ENCODE results near the gene SZT2.
A peak's percentile ranks its signal among the peaks of the same experiment; 100 is the strongest.

Gene SZT2

DNA sequence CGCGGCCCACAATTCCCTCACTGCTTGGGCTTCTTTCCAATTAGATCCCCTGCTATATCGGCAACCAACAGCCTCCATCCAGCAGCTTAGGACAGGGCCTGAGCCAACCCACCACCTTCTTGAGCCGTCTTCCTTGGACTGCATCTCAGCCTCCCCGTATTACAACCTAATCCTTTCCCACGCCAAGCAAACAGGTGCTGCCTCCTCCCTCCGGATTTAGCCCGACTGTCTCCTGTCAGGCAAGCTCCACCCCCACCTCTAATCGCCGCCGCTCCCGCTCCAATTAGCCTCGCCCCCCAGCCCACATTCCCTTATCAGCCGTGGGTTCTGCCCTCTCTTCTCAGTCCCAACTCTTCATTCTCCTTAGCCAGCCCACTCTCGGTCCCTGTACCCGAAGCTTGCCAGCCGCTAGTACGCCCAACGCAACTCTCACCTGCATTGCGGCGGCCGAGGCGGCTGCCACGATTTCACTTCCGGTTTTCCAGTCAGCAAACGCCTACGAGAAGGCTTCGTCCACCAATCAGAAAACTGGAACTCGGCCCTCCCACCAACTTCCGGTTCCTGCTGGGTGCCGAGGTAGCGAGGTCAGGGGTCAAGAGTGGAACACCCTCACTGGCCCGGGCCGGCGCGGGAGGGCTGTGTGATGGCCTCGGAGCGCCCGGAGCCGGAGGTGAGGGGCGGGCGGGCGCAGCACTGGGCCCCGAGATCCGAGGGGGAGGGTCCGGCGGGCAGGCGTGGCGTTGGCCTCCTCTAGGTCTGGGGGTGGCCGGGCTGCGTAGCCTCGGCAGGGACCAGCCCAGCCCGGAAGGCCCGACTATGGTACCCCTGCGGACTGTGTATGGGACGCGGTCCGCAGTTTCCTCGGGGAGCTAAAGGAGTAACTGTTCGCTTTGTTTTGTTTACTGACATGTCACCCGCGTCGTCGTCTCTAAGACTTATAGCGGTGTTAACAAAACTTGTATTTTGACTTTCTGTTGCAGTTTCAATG lies at the start of gene SZT2, which contains the start of gene MED8:
SZT2 (plus strand) TSS at position 574 of the 988 bp plus-strand sequence; CDS start at position 644, 70 bp downstream.
MED8 (minus strand) TSS at position 475 of the 988 bp plus-strand sequence; CDS start at position 439, 36 bp downstream.
- DNase-seq = peak; percentile 98

DNA sequence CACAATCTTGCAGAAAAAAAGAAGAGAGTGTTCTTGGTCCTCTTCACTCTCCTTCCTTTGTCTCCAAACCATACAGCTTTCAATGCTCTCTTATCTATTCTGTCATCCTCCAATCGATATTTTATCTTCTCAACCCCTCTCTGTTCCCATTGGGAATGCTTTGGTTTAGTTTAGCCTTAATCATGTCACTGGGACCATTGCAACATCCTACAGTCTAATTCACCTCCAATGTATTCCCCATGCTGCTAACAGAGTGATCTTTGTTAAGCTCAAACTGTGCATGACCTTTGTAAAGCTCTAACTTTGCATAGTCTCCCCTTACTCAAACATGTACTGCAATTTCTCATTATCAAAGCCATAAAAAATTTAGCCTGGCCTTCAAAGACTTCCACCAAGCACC lies 49.1 kb upstream of the SZT2 start:
- DNase-seq = no peak

DNA sequence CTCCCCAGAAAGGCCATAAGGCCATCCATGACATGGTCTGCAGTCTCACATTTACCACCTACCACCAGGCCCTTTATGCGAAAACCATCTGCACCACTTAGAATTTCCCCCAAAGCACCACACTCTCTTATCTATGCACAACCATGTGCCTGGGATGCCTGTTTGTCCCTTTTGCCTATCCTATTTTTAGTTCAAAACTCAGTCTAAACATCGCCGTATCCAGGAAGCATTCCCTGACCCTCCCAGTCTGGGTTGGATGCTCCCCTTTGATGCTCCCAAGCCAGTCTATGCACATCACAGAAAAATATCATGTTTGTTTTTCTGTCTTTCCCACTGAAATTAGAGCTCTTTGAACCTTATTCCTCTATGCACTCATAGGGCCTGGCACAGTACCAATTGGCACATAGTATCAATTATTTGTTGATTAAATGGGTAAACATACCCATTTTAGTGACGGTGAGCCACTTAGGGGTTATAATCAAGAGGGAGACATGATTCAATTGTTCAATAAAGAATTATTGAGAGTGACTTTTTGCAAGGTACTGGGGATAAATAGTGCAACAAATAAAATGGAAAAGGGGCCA lies 45.3 kb upstream of the SZT2 start:
- no peak for DNase-seq

DNA sequence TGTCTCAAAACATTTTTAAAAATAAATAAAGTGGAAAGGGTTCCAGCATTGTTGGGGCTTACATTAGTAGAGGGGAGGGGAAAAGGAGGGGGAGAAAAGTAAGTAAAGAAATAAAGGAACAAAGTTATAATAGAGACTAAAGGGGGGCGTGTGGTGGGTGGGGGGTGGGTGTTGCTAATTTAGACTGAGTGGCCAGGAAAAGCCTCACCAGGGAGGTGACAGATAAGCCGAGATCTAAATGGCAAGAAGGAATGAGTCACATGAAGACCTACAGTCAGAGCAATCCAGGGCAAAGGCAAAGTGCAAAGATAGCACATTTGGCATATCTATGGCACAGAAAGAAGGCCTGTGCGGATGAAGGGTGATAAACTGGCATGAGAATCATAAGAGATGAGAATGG lies 44.6 kb upstream of the SZT2 start:
- DNase-seq = no peak

DNA sequence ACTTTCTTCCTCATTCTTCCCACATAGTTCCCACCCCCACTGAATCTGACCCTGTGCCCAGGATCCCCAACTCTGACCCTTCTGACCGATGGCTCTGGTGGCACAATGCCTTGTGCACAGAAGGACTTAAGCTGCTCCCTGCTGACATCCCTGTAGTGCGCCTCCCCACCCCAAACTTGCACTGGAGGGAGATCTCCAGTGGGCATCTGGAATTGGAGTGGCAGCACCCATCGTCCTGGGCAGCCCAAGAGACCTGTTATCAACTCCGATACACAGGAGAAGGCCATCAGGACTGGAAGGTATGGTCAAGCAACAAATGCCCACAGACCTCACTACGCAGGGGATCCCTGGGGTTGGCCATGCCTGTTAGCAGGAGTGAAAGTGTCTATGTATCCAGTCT lies 43.1 kb upstream of the SZT2 start:
- DNase-seq = no peak

DNA sequence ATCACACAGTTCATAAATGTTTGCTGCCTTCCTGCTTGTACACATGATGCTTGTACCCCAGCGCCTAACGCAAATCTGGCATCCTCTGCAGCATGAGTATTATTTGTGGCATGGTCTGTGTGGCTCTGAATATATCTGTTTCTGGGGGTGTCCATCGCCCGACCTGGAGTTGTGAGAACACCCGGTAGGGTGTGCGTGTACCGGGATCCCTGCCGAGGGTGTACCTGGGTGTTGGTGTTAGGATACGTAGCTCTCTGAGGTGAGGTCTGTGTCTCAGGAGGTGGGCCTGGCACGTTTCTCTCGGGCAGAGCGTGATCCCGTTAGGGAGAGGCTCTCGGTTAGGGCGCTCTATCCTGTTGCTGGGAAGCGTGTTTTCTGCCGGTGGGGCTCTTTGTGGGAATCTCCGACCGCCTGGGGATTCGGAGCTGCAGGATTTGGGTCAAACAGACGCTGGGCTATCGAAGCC lies 41.3 kb upstream of the SZT2 start:
- DNase-seq = no peak

DNA sequence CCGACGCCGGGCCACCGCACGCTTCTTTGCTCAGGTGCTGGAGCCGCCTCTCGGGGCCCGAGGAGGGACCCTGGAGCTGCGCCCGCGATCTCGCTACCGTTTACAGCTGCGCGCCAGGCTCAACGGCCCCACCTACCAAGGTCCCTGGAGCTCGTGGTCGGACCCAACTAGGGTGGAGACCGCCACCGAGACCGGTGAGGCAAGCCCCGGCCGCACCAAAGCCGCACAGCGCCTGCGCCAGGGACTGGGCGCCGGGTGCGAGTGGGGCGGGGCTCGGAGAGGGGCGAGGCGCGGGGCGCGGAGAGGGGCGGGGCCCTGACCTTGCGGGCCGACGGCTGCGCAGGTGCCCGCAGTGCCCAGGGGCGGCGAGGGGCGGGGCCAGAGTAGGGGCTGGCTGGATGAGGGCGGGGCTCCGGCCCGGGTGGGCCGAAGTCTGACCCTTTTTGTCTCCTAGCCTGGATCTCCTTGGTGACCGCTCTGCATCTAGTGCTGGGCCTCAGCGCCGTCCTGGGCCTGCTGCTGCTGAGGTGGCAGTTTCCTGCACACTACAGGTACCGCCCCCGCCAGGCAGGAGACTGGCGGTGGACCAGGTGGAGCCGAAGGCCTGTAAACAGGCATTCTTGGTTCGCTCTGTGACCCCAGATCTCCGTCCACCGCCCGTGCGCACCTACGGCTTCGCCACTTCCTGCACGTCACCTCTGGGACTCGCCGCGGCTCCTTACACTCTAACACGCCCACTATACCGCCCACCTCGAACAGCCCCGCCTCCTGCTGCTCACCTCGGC lies 40.7 kb upstream of the SZT2 start:
- DNase-seq = peak; percentile 99

DNA sequence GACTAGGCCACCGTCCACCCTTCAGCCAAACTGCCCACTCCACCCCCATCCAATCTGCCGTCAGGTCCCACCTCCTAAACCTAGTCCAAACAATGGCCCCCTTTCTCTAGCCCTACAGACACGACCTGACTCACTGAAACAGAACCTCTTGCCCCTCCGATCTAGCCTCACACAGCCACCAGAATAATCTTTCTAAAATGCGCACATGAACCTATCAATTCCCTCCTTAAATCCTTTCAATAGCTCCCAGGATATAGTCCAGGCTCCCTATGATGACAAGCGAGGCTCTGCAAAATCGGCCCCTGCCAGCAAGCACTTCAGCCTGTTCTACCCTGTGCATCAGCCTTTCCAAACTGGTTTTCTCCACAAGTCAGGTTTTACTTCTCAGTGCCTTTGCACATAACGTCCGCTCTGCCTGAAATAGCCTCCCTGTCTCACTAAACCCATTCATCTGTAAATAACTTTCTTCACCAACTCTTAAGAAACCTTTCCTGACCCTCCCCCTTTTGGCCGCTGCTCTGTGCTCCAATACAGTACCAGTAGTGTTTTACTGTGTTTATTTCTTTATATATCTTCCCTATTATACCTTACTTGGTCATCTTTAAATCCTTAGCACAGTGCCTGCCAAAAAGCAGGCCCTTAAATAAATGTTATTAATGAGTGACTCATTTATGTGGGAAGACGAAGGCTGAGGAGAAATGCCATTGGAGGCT lies 39.9 kb upstream of the SZT2 start:
- no peak for DNase-seq

DNA sequence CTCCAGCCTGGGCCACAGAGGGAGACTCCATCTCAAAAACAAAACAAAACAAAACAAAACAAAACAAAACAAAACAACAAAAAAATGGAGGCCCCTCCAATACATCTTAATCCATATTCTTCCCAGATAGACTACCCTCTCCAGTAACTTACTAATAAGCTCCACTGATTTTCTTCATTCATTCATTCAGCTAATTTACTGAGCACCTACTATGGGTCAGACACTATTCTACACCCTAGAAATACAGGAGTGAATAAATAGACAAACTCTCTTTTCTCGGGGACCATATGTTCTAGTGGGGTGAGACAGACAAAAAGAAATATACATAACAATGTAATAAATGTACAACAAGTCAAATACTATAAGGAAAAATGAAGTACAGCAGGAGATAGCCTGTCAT lies 38.7 kb upstream of the SZT2 start:
- no peak for DNase-seq

DNA sequence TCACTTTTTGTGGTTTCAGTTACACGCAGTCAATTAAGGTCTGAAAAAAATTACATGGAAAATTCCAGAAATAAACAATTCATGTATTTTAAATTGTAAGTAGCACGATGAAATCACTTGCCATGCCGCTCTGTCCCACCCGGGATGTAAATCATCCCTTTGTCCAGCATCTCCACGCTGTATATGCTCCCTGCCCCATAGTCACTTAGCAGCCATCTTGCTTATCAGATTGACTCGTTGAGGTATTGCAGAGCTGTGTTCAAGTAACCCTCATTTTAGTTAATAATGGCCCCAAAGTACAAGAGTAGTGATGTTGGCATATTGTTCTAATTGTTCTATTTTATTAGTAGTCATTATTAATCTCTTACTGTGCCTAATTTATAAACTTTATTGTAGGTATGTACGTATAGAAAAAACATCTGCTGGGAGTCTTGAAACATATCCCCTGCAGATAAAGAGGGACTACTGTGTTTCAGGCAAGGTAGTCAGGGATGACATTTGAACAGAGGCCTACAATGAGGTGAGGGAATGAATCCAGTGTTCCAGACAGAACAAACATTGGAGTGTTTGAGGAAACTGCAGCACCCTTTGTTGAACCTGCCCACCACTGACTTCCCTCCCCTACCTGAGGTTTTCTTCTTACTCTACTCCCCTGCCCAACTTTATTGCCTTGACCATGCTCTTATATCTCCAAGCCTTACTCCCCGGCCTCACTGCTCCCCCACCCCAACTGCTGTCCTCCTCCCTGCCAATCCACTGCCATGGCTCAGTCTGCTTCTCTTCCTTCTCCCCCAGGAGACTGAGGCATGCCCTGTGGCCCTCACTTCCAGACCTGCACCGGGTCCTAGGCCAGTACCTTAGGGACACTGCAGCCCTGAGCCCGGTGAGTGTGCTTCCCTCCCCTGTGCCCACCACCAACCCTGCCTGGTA lies 38.0 kb upstream of the SZT2 start:
- no peak for DNase-seq

DNA sequence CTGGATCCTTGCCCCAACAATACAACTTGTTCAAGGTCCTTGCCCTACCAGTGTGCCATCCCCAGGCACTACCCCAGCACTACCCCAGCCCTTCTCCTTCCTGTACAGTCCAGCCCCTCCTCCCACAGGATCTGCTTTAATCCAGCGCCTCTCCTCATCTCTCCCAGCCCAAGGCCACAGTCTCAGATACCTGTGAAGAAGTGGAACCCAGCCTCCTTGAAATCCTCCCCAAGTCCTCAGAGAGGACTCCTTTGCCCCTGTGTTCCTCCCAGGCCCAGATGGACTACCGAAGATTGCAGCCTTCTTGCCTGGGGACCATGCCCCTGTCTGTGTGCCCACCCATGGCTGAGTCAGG lies 37.4 kb upstream of the SZT2 start:
- no peak for DNase-seq

DNA sequence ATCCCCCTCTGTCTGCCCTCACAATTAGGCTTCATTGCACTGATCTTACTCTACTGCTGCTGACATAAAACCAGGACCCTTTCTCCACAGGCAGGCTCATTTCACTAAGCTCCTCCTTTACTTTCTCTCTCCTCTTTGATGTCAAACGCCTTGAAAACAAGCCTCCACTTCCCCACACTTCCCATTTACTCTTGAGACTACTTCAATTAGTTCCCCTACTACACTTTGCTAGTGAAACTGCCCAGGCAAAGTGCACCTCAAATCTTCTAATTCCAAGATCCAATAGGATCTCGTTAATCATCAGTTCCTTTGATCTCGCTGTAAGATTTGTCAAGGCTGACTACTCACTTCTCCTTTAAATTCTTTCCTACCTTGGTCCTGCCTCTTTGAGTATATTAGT lies 36.8 kb upstream of the SZT2 start:
- no peak for DNase-seq

DNA sequence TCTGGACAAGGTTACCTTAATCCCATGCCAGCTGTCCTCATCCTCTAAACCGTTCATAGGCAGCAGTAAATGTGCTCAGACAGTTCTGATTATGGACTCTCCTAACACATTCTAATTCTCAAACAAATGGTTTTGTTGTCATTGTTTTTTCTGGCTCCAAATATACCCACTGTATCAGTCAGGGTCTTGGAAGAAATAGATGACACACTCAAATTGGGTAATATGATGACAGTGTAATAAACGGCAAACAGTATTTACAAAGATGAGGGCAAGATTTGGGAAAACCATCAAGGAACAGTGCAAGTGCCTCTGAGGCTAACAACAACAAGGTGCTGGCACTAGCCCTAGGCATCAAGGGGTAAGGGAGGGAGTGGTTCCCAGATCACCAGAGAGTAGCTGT lies 35.2 kb upstream of the SZT2 start:
- no peak for DNase-seq

DNA sequence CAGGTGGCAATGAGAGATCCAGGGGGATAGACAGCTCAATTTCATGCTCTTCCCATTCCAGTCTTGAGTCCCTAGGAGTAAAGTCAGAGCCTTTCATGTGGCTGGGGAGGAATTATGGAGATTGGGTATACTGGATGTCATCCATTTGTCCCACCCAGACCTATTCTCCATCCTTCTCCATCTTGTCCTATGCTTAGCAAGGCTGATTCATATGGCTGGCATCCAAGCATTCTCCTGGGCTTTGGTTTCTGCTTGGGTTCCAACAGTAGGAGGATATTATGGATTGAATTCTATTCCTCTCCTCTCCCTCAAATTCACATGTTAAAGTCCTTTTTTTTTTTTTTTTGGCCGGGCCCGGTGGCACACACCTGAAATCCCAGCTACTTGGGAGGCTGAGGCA lies 34.8 kb upstream of the SZT2 start:
- no peak for DNase-seq

DNA sequence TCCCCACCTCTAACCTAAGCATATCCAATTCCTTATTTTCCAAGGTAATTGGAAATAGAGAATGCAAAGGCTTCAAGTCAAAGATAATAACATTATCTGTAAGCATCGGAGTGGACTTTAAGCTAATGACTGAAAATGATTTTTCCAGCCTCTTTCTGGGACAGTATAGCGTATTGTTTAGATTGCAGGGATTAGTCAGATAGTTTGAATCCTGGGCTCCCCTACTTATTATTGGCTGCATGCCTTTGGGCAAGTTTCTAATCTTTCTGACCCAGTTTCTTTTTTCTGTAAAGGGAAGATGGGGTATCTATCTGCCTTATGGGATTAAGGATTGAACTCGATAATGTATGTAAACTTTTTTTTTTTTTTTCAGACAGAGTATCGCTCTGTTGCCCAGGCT lies 32.4 kb upstream of the SZT2 start:
- DNase-seq = no peak

DNA sequence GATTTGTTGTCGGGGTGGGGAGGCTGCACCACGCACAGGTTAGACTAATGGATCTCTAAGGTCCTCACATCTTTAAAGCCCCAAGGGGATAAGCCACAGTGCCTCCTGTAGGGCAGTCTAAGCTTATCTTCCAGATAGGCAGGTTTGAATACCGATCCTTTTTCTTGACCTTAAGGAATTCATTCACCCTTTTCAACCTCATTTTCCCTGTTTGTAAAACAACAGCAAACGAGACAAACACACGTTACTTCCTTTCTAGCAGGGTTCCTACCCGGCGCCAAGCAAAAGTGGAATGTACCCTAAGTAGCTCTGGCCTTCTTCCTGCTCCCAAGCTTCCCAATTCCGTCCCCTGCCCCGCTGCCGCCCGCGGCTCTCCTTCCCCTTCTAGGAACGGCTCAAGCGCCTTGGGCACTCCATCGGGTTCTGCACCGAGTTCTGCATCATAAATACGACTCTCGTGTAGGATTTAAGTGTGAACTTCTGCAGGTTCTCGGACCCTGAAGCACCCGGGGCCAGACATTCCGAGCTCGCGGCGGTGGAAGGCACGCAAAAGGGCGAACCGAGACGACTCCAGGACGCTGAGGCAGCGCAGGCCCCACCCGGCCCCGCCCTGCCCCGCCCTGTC lies 31.5 kb upstream of the SZT2 start:
- DNase-seq = peak; percentile 70

DNA sequence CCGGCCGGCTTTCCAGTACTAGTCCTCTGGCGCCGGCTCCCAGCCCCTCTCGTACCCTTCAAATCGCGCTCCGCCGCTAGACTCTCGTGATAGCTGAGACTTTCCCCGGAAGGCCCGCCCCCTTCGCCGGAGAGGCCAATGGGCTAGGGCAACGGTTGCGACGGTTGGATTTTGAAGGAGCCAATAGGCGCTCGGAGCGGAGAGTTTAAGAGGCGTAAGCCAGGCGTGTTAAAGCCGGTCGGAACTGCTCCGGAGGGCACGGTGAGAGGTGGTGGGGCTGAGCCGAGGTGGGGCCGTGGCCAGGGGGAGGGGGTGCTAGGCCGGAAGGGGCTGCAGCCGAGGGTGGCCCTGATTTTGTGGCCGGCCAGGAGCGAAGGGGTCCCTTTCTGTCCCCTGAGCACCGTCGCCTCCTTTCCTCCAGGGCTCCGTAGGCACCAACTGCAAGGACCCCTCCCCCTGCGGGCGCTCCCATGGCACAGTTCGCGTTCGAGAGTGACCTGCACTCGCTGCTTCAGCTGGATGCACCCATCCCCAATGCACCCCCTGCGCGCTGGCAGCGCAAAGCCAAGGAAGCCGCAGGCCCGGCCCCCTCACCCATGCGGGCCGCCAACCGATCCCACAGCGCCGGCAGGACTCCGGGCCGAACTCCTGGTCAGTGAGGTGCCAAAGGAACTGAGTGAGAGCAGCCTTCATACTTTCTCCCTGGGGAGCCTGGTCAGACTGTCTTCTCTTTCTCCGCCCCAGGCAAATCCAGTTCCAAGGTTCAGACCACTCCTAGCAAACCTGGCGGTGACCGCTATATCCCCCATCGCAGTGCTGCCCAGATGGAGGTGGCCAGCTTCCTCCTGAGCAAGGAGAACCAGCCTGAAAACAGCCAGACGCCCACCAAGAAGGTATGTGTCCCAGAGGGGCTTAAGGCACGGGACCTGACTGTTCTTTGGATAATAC lies 30.7 kb upstream of the SZT2 start, which contains the start of gene CDC20:
CDC20 (plus strand) TSS at position 236 of the 948 bp plus-strand sequence; CDS start at position 471, 235 bp downstream.
- peak; percentile 100 for DNase-seq

DNA sequence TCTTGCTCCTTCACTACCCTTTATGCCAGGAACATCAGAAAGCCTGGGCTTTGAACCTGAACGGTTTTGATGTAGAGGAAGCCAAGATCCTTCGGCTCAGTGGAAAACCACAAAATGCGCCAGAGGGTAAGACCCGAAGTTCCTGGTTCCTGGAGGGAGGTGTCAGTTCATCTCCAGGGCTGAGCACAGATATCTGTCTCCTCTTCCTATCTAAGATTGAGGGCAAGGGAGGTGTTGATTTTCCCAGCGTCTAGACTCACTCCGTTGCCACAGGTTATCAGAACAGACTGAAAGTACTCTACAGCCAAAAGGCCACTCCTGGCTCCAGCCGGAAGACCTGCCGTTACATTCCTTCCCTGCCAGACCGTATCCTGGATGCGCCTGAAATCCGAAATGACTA lies 30.0 kb upstream of the SZT2 start:
- no peak for DNase-seq

DNA sequence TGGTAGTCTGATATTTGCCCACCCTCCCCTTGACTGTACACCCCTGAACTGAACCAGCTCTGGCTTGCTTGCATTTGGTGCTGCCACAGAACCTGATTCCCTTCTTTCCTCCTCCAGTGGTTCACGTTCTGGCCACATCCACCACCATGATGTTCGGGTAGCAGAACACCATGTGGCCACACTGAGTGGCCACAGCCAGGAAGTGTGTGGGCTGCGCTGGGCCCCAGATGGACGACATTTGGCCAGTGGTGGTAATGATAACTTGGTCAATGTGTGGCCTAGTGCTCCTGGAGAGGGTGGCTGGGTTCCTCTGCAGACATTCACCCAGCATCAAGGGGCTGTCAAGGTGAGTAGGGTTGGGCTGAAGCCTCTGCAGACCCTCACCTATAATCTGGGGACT lies 29.1 kb upstream of the SZT2 start:
- DNase-seq = no peak

Data from RPMI8226 (cell line).